ENCODE measurements around the gene KSR1.

GRCh38 chr17:27542841-27543463 lies 86.7 kb downstream of the KSR1 start:
- TF ChIP-seq POLR2A (IDR thresholded peaks at IDR 0.05) (no peak), CTCF (IDR thresholded peaks at IDR 0.05) (no peak)

Measured in uterus (tissue), 2 donors.